ENCODE measurements around the gene PHLDB1. TPM values are rescaled to one million over a fixed set of nuclear protein-coding genes. Genes with fewer than 3 reads are reported as not detected.
A peak's percentile ranks its signal among the peaks of the same experiment; 100 is the strongest.
"Not testable (repeated sequence)": the region's sequence is repeated elsewhere in the genome, so short reads cannot be mapped to it uniquely, and the experiment has no call there.

PHLDB1 gene
- 1 to 10 TPM; 1.7 to 2.7 TPM for total RNA-seq

DNA sequence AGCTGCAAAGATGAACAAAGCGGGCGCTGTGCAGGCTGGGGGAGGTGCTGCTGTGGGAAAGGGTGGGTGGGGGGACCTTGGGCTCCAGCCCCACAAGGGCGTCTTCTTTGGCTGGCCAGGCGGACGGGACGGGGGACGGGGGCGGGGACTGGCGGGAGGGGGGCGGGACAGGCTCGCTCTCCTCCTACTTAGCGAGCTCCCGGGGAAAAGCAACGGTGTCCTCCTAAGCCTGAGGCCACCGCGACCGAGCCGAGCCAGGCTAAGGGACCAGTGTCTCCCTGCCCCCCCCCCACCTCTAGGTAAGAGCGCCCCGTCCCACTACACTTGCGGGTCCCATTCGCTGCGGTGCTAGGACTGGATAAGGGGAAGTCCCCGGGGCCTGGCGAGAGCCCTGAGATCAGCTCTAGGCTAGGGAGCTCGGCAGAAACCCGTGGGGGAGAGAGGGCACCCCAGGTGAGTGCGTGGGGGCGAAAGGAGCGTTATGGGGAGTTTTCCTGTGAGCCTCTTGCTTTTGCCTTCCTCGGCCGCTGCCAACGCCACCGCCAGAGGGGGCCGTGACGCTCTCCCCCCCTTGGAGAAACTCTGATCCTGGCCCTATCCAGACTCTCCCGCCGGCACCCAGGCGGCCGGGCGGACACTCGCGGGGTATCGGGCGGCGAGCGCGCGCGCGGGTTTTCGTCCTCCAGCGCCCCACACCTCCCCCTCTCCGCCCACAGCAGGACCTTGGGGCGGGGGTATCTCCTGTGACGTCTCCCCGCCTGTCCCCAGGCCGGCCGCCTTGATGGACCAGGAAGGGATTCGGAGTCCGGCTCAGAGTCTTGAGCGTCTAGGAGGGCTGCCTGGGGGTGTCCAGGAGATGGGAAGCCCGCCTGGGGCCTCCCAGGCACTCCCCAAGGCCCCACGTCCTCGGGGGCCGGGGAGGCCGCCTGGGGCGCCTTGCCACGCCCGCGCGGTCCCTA, at the start of gene PHLDB1:
Gene PHLDB1, plus strand, starts transcription at position 215 of the 959 bp plus-strand sequence. CDS start 6,222 bp downstream, outside the sequence.
- H3K4me1 Mint-ChIP-seq = peaks cover 21% of the 10 kb centered on the region
- DNase-seq (peak; percentile 61), ATAC-seq (peak; percentile 15)
- no peaks in the 10 kb centered on the region for H3K9me3 Mint-ChIP-seq (ENCODE audit: low read depth)
- ChIA-PET POLR2A (interaction anchor here (1.1 to 3.6 kb wide), 3 partner anchors 7 to 13 kb away, joined by 3 to 12 read pairs (median 5); no protein-coding TSS in a partner anchor), CTCF (interaction anchor here (1.0 to 4.3 kb wide), 7 partner anchors 10 to 83 kb away, joined by 3 to 44 read pairs (median 9); no protein-coding TSS in a partner anchor)
- intact Hi-C loops (cut with DNase I, micrococcal nuclease) = loop anchor here (2.0 to 5.0 kb wide), 2 partner anchors 35 kb away; partner anchors contain the start of gene ARCN1 (in 2 of the 2)
- H3K36me3 Mint-ChIP-seq (ENCODE audit: low read depth) = no peaks in the 10 kb centered on the region
- H3K27me3 Mint-ChIP-seq = peaks cover 14% of the 10 kb centered on the region
- peak within 1 kb of the TSS; percentile 68 for H3K27ac Mint-ChIP-seq
- peak within 1 kb of the TSS; percentile 72 for H3K4me3 Mint-ChIP-seq

DNA sequence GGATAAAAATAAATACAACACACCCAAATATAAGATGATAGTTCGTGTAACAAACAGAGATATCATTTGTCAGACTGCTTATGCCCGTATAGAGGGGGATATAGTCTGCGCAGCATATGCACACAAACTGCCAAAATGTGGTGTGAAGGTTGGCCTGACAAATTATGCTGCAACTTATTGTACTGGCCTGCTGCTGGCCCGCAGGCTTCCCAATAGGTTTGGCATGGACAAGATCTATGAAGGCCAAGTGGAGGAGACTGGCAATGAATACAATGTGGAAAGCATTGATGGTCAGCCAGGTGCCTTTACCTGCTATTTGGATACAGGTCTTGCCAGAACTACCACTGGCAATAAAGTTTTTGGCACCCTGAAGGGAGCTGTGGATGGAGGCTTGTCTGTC, 46.6 kb upstream of the PHLDB1 start:
- intact Hi-C loops (cut with DNase I, micrococcal nuclease) = loop anchor here in 1 of 2 experiments (10.0 kb wide), 1 partner anchor 46 kb away; no protein-coding TSS in a partner anchor
- H3K9me3 Mint-ChIP-seq (ENCODE audit: low read depth) = no peaks in the 10 kb centered on the region
- DNase-seq (no peak), ATAC-seq (no peak)
- H3K27me3 Mint-ChIP-seq = no peaks in the 10 kb centered on the region
- peaks cover 11% of the 10 kb centered on the region for H3K36me3 Mint-ChIP-seq (ENCODE audit: low read depth)
- POLR2A ChIA-PET = no interaction called here
- peaks cover 13% of the 10 kb centered on the region for H3K4me1 Mint-ChIP-seq
- CTCF ChIA-PET = interaction anchor here (1.1 to 1.4 kb wide), 2 partner anchors 33 to 34 kb away, joined by 4 read pairs; no protein-coding TSS in a partner anchor
- no peak overlapping the region for H3K4me3 Mint-ChIP-seq
- H3K27ac Mint-ChIP-seq = no peak overlapping the region

DNA sequence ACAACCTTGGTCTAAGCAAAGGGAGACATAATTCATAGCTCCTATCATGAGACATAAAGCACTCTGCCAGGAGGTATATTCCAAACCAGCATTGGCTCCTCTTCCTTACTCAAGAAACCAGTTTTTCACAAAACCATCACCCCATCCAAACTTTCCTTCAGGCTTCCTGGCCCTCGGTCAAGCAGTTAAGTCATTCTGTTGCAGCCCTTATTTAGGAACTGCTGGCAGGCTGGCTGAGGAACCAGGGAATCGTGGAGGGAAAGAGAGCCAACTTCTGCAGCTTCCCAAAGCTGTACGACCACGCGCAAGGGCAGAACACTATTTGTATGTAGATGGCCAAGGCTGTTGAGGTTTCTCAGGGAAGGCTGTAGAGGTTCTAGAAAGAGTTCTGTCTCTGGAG, 42.4 kb upstream of the PHLDB1 start:
- DNase-seq (no peak), ATAC-seq (no peak)
- H3K27me3 Mint-ChIP-seq = no peaks in the 10 kb centered on the region
- peaks cover 2% of the 10 kb centered on the region for H3K36me3 Mint-ChIP-seq (ENCODE audit: low read depth)
- peak overlapping the region; percentile 76 for H3K27ac Mint-ChIP-seq
- H3K9me3 Mint-ChIP-seq (ENCODE audit: low read depth) = no peaks in the 10 kb centered on the region
- intact Hi-C loops (cut with DNase I, micrococcal nuclease) = loop anchor here (5.0 to 10.0 kb wide), 4 partner anchors 33 to 163 kb away; partner anchors contain the start of genes ATP5MG (in 1 of the 2) and TMEM25 (in 1 of the 2)
- peak overlapping the region; percentile 90 for H3K4me3 Mint-ChIP-seq
- peaks cover 16% of the 10 kb centered on the region for H3K4me1 Mint-ChIP-seq
- CTCF ChIA-PET = interaction anchor here (0.7 kb wide), 1 partner anchor 93 kb away, joined by 3 read pairs; no protein-coding TSS in a partner anchor
- POLR2A ChIA-PET = interaction anchor here (0.5 kb wide), 1 partner anchor 258 kb away, joined by 3 read pairs; no protein-coding TSS in a partner anchor

DNA sequence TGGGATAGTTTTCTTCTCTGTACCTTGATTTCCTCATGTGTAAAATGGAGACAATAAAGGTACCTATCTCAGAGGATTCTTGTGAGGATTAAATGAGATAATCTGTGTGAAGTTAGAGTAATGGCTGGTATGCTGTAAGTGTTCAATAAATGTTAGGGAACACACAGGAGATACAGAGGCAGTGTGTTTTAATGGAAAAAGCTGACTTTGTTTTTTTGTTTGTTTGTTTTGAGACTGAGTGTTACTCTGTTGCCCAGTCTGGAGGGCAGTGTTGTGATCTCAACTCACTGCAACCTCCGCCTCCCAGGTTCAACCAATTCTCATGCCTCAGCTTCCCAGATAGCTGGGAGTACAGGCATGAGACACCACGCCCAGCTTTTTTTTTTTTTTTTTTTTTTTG, 37.7 kb upstream of the PHLDB1 start:
- ATAC-seq (no peak), DNase-seq (no peak)
- intact Hi-C loops (cut with DNase I, micrococcal nuclease) = loop anchor here (5.0 to 10.0 kb wide), 10 partner anchors 37 to 567 kb away; partner anchors contain the start of genes ATP5MG (in 1 of the 2), CENATAC (in 1 of the 2), PHLDB1 (in 1 of the 2) and TMEM25 (in 1 of the 2)
- Mint-ChIP-seq H3K36me3 (ENCODE audit: low read depth) (peaks cover 10% of the 10 kb centered on the region), H3K4me3 (no peak overlapping the region), H3K27ac (peak overlapping the region; percentile 47), H3K4me1 (peaks cover 32% of the 10 kb centered on the region), H3K9me3 (ENCODE audit: low read depth) (no peaks in the 10 kb centered on the region), H3K27me3 (no peaks in the 10 kb centered on the region)
- POLR2A ChIA-PET = interaction anchor here (0.6 kb wide), 1 partner anchor 59 kb away, joined by 4 read pairs; no protein-coding TSS in a partner anchor
- CTCF ChIA-PET = interaction anchor here (0.7 to 1.1 kb wide), 3 partner anchors 25 to 270 kb away, joined by 3 to 5 read pairs (median 3); no protein-coding TSS in a partner anchor

DNA sequence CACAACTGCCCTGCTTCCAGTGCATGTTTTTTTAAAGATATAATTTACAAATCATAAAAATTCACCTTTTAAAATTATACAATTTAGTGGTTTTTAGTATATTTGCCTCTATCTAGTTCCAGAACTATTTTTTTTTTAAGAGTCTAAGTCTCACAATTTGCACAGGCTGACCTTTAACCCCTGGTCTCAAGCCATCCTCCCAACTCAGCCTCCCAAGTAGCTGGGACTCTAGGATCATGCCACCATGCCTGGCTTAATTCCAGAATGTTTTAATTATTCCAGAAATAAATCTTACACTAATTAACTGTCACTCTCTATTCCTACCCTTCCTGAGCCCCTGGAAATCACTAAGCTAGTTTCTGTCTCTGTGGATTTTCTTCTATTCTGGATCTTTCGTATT, 36.6 kb upstream of the PHLDB1 start:
- POLR2A ChIA-PET = interaction anchor here (0.7 kb wide), 1 partner anchor 11 kb away, joined by 3 read pairs; no protein-coding TSS in a partner anchor
- Mint-ChIP-seq H3K27me3 (no peaks in the 10 kb centered on the region), H3K36me3 (ENCODE audit: low read depth) (peaks cover 14% of the 10 kb centered on the region), H3K9me3 (ENCODE audit: low read depth) (no peaks in the 10 kb centered on the region), H3K4me1 (peaks cover 37% of the 10 kb centered on the region), H3K27ac (peak overlapping the region; percentile 96), H3K4me3 (no peak overlapping the region)
- ATAC-seq (no peak), DNase-seq (no peak)
- CTCF ChIA-PET = interaction anchor here (0.8 to 1.4 kb wide), 4 partner anchors 11 to 400 kb away, joined by 3 to 5 read pairs (median 3); no protein-coding TSS in a partner anchor
- intact Hi-C loops (cut with DNase I, micrococcal nuclease) = loop anchor here (5.0 kb wide), 6 partner anchors 37 to 568 kb away; partner anchors contain the start of genes CENATAC (in 1 of the 2) and PHLDB1 (in 1 of the 2)

DNA sequence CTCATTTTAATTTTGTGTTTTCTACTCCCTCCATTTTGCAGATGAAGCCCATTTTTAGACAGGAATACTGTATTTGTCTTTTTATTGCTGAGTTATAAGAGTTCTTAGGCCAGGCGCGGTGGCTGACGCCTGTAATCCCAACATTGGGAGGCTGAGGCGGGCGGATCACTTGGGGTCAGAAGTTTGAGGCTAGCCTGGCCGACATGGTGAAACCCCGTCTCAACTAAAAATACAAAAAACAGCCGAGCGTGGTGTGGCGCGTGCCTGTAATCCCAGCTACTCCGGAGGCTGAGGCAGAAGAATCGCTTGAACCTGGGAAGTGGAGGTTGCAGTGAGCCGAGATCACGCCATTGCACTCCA, 35.7 kb upstream of the PHLDB1 start:
- peaks cover 40% of the 10 kb centered on the region for H3K4me1 Mint-ChIP-seq
- H3K4me3 Mint-ChIP-seq = peak overlapping the region; percentile 89
- POLR2A ChIA-PET; H3K27me3 Mint-ChIP-seq; H3K9me3 Mint-ChIP-seq (ENCODE audit: low read depth); ATAC-seq: not testable (repeated sequence)
- H3K36me3 Mint-ChIP-seq (ENCODE audit: low read depth) = peaks cover 17% of the 10 kb centered on the region
- H3K27ac Mint-ChIP-seq = peak overlapping the region; percentile 96
- intact Hi-C loops (cut with DNase I, micrococcal nuclease) = loop anchor here (1.0 to 5.0 kb wide), 12 partner anchors 36 to 569 kb away; partner anchors contain the start of genes ATP5MG (in 1 of the 2), CENATAC (in 1 of the 2), KMT2A (in 1 of the 2) and PHLDB1 (in 1 of the 2)
- CTCF ChIA-PET = interaction anchor here (0.8 kb wide), 1 partner anchor 459 kb away, joined by 3 read pairs; the partner anchor contains the start of gene SLC37A4
- DNase-seq = peak; percentile 42

DNA sequence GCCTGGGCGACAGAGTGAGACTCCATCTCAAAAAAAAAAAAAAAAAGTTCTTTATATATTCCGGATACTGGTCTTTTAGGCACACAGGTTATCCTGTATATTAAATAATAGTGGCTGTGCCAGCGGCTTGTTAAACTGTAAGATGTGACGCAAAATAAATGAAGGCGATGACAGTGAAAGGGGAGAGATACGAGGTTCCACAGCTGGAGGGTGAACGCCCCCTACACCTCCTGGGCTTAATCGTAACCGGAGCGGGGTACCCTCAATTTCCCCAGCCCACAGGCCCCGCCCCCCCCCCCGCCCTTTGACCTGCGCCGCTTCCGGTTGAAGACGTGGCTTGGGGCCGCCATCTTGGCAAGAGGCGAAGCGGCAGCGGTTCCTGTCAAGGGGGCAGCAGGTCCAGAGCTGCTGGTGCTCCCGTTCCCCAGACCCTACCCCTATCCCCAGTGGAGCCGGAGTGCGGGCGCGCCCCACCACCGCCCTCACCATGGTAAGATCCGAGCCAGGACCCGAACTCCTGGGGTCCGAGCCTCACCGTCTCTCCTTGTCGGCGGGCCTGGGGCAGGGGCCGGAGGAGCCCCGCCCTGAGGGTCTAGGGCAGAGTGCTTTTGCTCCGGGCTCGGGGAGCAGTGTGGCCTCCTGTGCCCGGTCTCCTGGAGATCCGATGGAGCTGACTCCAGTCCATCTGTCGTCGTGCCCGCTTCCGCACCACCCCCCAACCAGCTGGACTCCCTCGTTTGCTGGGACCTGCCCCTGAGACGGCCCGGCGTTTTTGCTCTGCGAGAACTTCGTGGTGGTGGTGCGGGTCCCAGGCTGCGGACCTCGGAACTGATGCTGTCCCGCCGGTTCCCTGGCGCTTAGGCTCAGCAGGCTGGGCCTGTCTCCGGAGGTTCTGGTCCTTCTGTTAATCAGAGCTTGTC, 35.1 kb upstream of the PHLDB1 start, which contains the start of gene ARCN1:
Gene ARCN1, plus strand, starts transcription at position 349 of the 920 bp plus-strand sequence. Its CDS starts 139 bp downstream, at position 488.
- DNase-seq (peak; percentile 88), ATAC-seq (peak; percentile 80)
- Mint-ChIP-seq H3K27me3 (no peaks in the 10 kb centered on the region), H3K4me1 (peaks cover 44% of the 10 kb centered on the region), H3K27ac (peak within 1 kb of the TSS; percentile 96), H3K9me3 (ENCODE audit: low read depth) (no peaks in the 10 kb centered on the region), H3K4me3 (peak within 1 kb of the TSS; percentile 89), H3K36me3 (ENCODE audit: low read depth) (peaks cover 20% of the 10 kb centered on the region)
- intact Hi-C loops (cut with DNase I, micrococcal nuclease) = loop anchor here (1.0 to 5.0 kb wide), 12 partner anchors 35 to 570 kb away; partner anchors contain the start of genes ATP5MG (in 1 of the 2), CENATAC (in 1 of the 2), KMT2A (in 1 of the 2) and PHLDB1 (in 1 of the 2)
- ChIA-PET CTCF (interaction anchor here (0.6 to 1.2 kb wide), 5 partner anchors 38 to 458 kb away, joined by 3 read pairs; partner anchors contain the start of gene SLC37A4), POLR2A (interaction anchor here (0.5 to 0.7 kb wide), 3 partner anchors 170 to 348 kb away, joined by 3 to 4 read pairs (median 4); no protein-coding TSS in a partner anchor)

DNA sequence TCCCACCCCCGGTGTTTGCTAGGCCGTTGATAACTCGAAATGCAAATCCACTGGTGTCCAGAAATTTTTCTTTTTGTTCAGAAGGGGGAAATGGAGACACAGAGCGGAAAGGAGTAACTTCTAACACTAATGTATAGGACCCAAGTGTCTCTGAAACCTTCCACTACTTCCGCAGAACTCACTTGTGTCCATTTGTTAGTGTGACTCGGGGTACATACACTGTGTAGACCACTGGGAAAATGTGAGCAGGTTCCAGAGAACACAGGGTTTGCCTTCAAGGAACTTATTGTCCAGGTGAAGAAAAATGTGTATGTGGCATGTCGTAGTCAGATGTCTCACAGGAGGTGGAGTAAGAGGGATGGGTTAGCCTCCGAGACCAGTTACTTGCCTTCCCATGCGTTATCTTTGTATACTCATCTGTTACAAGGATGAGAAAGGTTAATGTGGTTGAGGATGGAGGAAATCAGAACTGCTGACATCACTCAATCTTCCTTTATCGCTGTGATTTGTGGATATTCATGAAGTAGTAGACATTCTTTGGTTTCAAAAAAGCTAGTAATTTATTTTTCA, 34.3 kb upstream of the PHLDB1 start:
- Mint-ChIP-seq H3K4me3 (peak overlapping the region; percentile 89), H3K9me3 (ENCODE audit: low read depth) (no peaks in the 10 kb centered on the region), H3K4me1 (peaks cover 48% of the 10 kb centered on the region), H3K27me3 (no peaks in the 10 kb centered on the region), H3K36me3 (ENCODE audit: low read depth) (peaks cover 24% of the 10 kb centered on the region), H3K27ac (peak overlapping the region; percentile 96)
- ATAC-seq = peak; percentile 82
- ChIA-PET CTCF (interaction anchor here (0.7 to 1.2 kb wide), 2 partner anchors 37 to 305 kb away, joined by 3 read pairs; no protein-coding TSS in a partner anchor), POLR2A (interaction anchor here (0.5 to 0.6 kb wide), 2 partner anchors 34 to 169 kb away, joined by 3 to 4 read pairs; no protein-coding TSS in a partner anchor)
- DNase-seq = peak; percentile 46
- intact Hi-C loops (cut with DNase I, micrococcal nuclease) = loop anchor here (1.0 to 5.0 kb wide), 12 partner anchors 34 to 571 kb away; partner anchors contain the start of genes ATP5MG (in 1 of the 2), CENATAC (in 1 of the 2), KMT2A (in 1 of the 2) and PHLDB1 (in 1 of the 2)

DNA sequence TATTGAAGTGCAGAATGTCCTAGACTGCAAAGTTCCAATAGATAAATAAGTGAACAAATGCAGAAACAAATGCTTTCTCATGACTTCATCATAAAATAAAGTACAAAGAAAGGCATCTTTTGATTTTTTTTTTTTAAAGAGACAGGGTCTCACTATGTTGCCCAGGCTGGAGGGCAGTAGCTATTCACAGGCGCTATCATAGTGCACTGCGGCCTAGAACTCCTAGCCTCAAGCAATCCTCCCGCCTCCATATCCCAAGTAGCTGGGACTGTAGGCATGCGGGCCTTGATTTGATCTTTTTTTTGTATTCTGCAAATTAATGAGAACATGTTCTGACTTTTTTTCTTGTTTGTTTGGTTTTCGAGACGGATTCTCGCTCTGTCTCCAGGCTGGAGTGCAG, 32.8 kb upstream of the PHLDB1 start:
- ChIA-PET POLR2A (interaction anchor here (0.7 kb wide), 2 partner anchors 35 to 441 kb away, joined by 3 read pairs; no protein-coding TSS in a partner anchor), CTCF (interaction anchor here (1.1 to 1.4 kb wide), 2 partner anchors 166 to 279 kb away, joined by 3 read pairs; no protein-coding TSS in a partner anchor)
- intact Hi-C loops (cut with DNase I, micrococcal nuclease) = loop anchor here (5.0 kb wide), 6 partner anchors 33 to 572 kb away; partner anchors contain the start of genes CENATAC (in 1 of the 2) and PHLDB1 (in 1 of the 2)
- Mint-ChIP-seq H3K36me3 (ENCODE audit: low read depth) (peaks cover 27% of the 10 kb centered on the region), H3K4me3 (peak overlapping the region; percentile 33), H3K9me3 (ENCODE audit: low read depth) (no peaks in the 10 kb centered on the region), H3K27me3 (no peaks in the 10 kb centered on the region), H3K4me1 (peaks cover 57% of the 10 kb centered on the region), H3K27ac (peak overlapping the region; percentile 47)
- DNase-seq = no peak
- no peak for ATAC-seq

All from activated CD4-positive, alpha-beta T cell treated with anti-CD3 and anti-CD28 coated beads for 36 hours (primary cell).